HepG2 (cell line): Measurements from ENCODE around the gene FBXO48. TPM values are rescaled to one million over a fixed set of nuclear protein-coding genes. Genes with fewer than 3 reads are reported as not detected.

ENCODE experiments used
- ATAC-seq: fragments of 200-7000 bp; cut with Tn5 transposase; 3 replicates; pipeline ENCODE4 v1.9.1; 2020; ENCODE audit warnings: mild to moderate bottlenecking, moderate library complexity
- BruUV-seq: library from RNA; stranded (reverse); fragments of 400-500 nt; replicated peaks from 2 replicates; lab custom pipeline; 2021; lab: Mats Ljungman, UMichigan
- CTCF ChIA-PET: fragments of 300-600 bp; formaldehyde crosslinking; extraction: SDS; loops from one replicate; lab custom pipeline; 2021; ENCODE audit warnings: low total read pairs, inconsistent platforms, low intra/inter-chr PET ratio; lab: Yijun Ruan, JAX
- POLR2A ChIA-PET: fragments of 350-600 bp; sonication (Branson Sonifier 250); formaldehyde crosslinking; loops from one replicate; lab custom pipeline; 2020; ENCODE audit warnings: antibody characterized with exemption, inconsistent platforms; lab: Yijun Ruan, JAX
- DNase-seq: peaks from one replicate; pipeline ENCODE4 v3.0.0-alpha.2; 2015; ENCODE audit warnings: low spot score
- FAIRE-seq: peaks from 3 replicates; lab custom pipeline; 2011; peaks lifted over from hg19 to GRCh38; lab: Jason Lieb, UNC
- H2AFZ ChIP-seq: one replicate; pipeline ENCODE4 v1.6.1; 2011; ENCODE audit warnings: low read length, inconsistent platforms
- H3K27ac ChIP-seq: fragments of 300-600 bp; 3 replicates; pipeline ENCODE4 v1.8.0; 2011; ENCODE audit warnings: mixed run types, mild to moderate bottlenecking, mixed read lengths, low read length, inconsistent platforms; ENCODE audit not compliant: insufficient read depth; ENCODE audit errors: extremely low read length
- H3K27me3 ChIP-seq, 2 experiments: fragments of 200-600 bp in 1 of 2; 2 replicates in 1 of 2; 3 replicates in 1 of 2; pipeline versions ENCODE4 v1.6.0 to v1.8.0; 2011; ENCODE audit warnings: low read length in 2 of 2, mild to moderate bottlenecking in 2 of 2, moderate library complexity in 2 of 2, inconsistent platforms in 1 of 2; ENCODE audit not compliant: insufficient read depth in 2 of 2, control insufficient read depth in 1 of 2
- H3K36me3 ChIP-seq, 2 experiments: fragments of 200-600 bp in 1 of 2; replicated peaks in 1 of 2; 2 replicates in 1 of 2; 3 replicates in 1 of 2; pipeline versions ENCODE4 v1.5.1 to v1.8.0; 2011; ENCODE audit warnings: low read length in 2 of 2, inconsistent platforms in 1 of 2; ENCODE audit not compliant: insufficient read depth in 2 of 2, control insufficient read depth in 1 of 2
- H3K4me1 ChIP-seq: 2 replicates; pipeline ENCODE4 v1.5.1; 2012; ENCODE audit warnings: low read length, inconsistent platforms; ENCODE audit not compliant: insufficient read depth
- H3K4me2 ChIP-seq: 2 replicates; pipeline ENCODE4 v1.6.0; 2011; ENCODE audit warnings: low read depth, low read length, inconsistent platforms
- H3K4me3 ChIP-seq, 3 experiments: fragments of 200-600 bp in 1 of 3; sonication (generic), shearing (Covaris generic) in 1 of 3; replicated peaks in 1 of 3; 2 replicates each; pipeline ENCODE4 v1.5.1; 2011 to 2016; ENCODE audit warnings: low read length in 3 of 3, inconsistent platforms in 2 of 3, low read depth in 2 of 3, mild to moderate bottlenecking in 2 of 3, control low read depth in 1 of 3, mixed read lengths in 1 of 3; ENCODE audit not compliant: insufficient read depth in 1 of 3
- H3K79me2 ChIP-seq: one replicate; pipeline ENCODE4 v1.6.1; 2011; ENCODE audit warnings: low read length, inconsistent platforms; ENCODE audit not compliant: insufficient read depth
- H3K9ac ChIP-seq: 2 replicates; pipeline ENCODE4 v1.6.0; 2011; ENCODE audit warnings: mild to moderate bottlenecking, low read depth, low read length, inconsistent platforms; ENCODE audit not compliant: insufficient read depth
- H3K9me3 ChIP-seq: 2 replicates; pipeline ENCODE4 v1.5.1; 2012; ENCODE audit warnings: mild to moderate bottlenecking, low read length
- H4K20me1 ChIP-seq: 2 replicates; pipeline ENCODE4 v1.6.0; 2011; ENCODE audit warnings: inconsistent platforms, mild to moderate bottlenecking, low read length, moderate library complexity; ENCODE audit not compliant: insufficient read depth
- AGO2 ChIP-seq: fragments of 200-400 bp; formaldehyde crosslinking; optimal IDR thresholded peaks from 2 replicates; pipeline ENCODE3; 2017; ENCODE audit warnings: mild to moderate bottlenecking, low read depth, low read length, moderate library complexity
- AKAP8 ChIP-seq: sonication (generic); formaldehyde crosslinking; IDR thresholded peaks from 2 replicates; pipeline ENCODE4 v1.5.1; 2020; ENCODE audit warnings: mild to moderate bottlenecking, missing genetic modification reagents
- CEBPG ChIP-seq: IDR thresholded peaks from 2 replicates; pipeline ENCODE4 v1.6.1; 2016
- DMAP1 ChIP-seq: IDR thresholded peaks from 2 replicates; pipeline ENCODE4 v1.6.1; 2016
- ELF3 ChIP-seq: IDR thresholded peaks from 2 replicates; pipeline ENCODE4 v1.6.1; 2016; ENCODE audit warnings: missing genetic modification reagents, missing compliant biosample characterization
- KDM2A ChIP-seq: sonication (generic); formaldehyde crosslinking; IDR thresholded peaks from 2 replicates; pipeline ENCODE4 v1.4.0; 2020; ENCODE audit warnings: low read depth, missing genetic modification reagents, borderline replicate concordance
- MED1 ChIP-seq: sonication (generic); formaldehyde crosslinking; IDR thresholded peaks from 2 replicates; pipeline ENCODE4 v1.4.0; 2020; ENCODE audit warnings: missing genetic modification reagents
- MTERF4 ChIP-seq: sonication (generic); formaldehyde crosslinking; IDR thresholded peaks from 2 replicates; pipeline ENCODE4 v1.8.0; 2023; ENCODE audit warnings: mild to moderate bottlenecking, missing genetic modification reagents
- NPAS2 ChIP-seq: sonication (generic); formaldehyde crosslinking; IDR thresholded peaks from 2 replicates; pipeline ENCODE4 v1.8.0; 2022; ENCODE audit warnings: mild to moderate bottlenecking, missing genetic modification reagents, borderline replicate concordance
- NR1H2 ChIP-seq: sonication (generic); formaldehyde crosslinking; IDR thresholded peaks from 2 replicates; pipeline ENCODE4 v1.8.1; 2022; ENCODE audit warnings: low read depth, missing genetic modification reagents, borderline replicate concordance
- RXRA ChIP-seq: sonication (generic); formaldehyde crosslinking; IDR thresholded peaks from 2 replicates; pipeline ENCODE4 v1.5.1; 2020; ENCODE audit warnings: missing genetic modification reagents
- TRIM24 ChIP-seq: sonication (generic); formaldehyde crosslinking; IDR thresholded peaks from 2 replicates; pipeline ENCODE4 v1.8.0; 2022; ENCODE audit warnings: mild to moderate bottlenecking, missing genetic modification reagents
- WIZ ChIP-seq: sonication (generic); formaldehyde crosslinking; IDR thresholded peaks from 2 replicates; pipeline ENCODE4 v1.5.1; 2020; ENCODE audit warnings: mild to moderate bottlenecking, missing genetic modification reagents
- ZNF230 ChIP-seq: sonication (generic); formaldehyde crosslinking; IDR thresholded peaks from 2 replicates; pipeline ENCODE4 v1.4.0; 2020; ENCODE audit warnings: mild to moderate bottlenecking, missing genetic modification reagents
- ZNF34 ChIP-seq: sonication (generic); formaldehyde crosslinking; IDR thresholded peaks from 2 replicates; pipeline ENCODE4 v1.4.0; 2020; ENCODE audit warnings: mild to moderate bottlenecking, missing genetic modification reagents, borderline replicate concordance
- ZNF44 ChIP-seq: sonication (generic); formaldehyde crosslinking; IDR thresholded peaks from 2 replicates; pipeline ENCODE4 v1.5.1; 2020; ENCODE audit warnings: mild to moderate bottlenecking, missing genetic modification reagents
- ZNF512 ChIP-seq: sonication (generic); formaldehyde crosslinking; IDR thresholded peaks from 2 replicates; pipeline ENCODE4 v1.4.0; 2020; ENCODE audit warnings: mild to moderate bottlenecking, missing genetic modification reagents
- ZNF768 ChIP-seq: sonication (generic); formaldehyde crosslinking; IDR thresholded peaks from 2 replicates; pipeline ENCODE4 v1.4.0; 2020; ENCODE audit warnings: missing genetic modification reagents
- ZSCAN30 ChIP-seq: sonication (generic); formaldehyde crosslinking; IDR thresholded peaks from 2 replicates; pipeline ENCODE4 v1.5.0; 2020; ENCODE audit warnings: mild to moderate bottlenecking, missing genetic modification reagents
- WGBS: methylation state at CpG from one replicate; pipeline ENCODE4 v1.1.6; 2017; ENCODE audit warnings: low lambda C conversion rate; 5-methylcytosine and 5-hydroxymethylcytosine counted together
- in situ Hi-C: cut with HindIII; loops from 2 replicates; pipeline ENCODE4 v1.10.0; 2017; ENCODE audit warnings: low pct_unique_long_range_greater_than_20kb; ENCODE audit not compliant: extremely low pct_ligation_motif_present
- intact Hi-C: fragments of 100-400 bp; cut with micrococcal nuclease; formaldehyde crosslinking; loops from one replicate; pipeline ENCODE4 v1.10.0; 2022; ENCODE audit not compliant: unreplicated experiment
- polyA plus RNA-seq, 8 experiments: library from polyadenylated mRNA; depleted of rRNA in 3 of 8; stranded (reverse) in 7 of 8; unstranded in 1 of 8; fragments of >200 nt; fragmentation: Illumina TruSeq in 4 of 8; extraction: Trizol in 4 of 8; gene quantifications; 2 replicates each; pipeline versions ENCODE4 v1.2.1 to v1.2.3, GENCODE V29; 2011 to 2016; ENCODE audit warnings: low read depth in 4 of 8, missing spikeins in 1 of 8, mixed read lengths in 1 of 8; ENCODE audit not compliant: insufficient read depth in 1 of 8
- total RNA-seq, 5 experiments: library from RNA; depleted of rRNA; stranded (reverse); fragments of >200 nt; fragmentation: Illumina TruSeq; extraction: Trizol; gene quantifications; 2 replicates each; pipeline ENCODE4 v1.2.3, GENCODE V29; 2016; ENCODE audit warnings: low read depth in 1 of 5
- TF ChIP-seq, protein P1 (sequence below): IDR thresholded peaks from 2 replicates; pipeline ENCODE4 v1.6.1; 2016; ENCODE audit warnings: control low read depth

The FBXO48 gene
- total and polyA plus RNA-seq, 2 of the 13 experiments (the other 11 are each of a cell fraction or from before 2014, with no cell fraction given), result 0.42 to 1.1 TPM

GRCh38 chr2:68453761-68454360, 13.2 kb downstream of the FBXO48 start:
- no peak overlapping the region for H3K9ac ChIP-seq
- 23% methylated on average over 2 of the region's 2 CpGs for WGBS
- H2AFZ ChIP-seq, result no peak overlapping the region
- peaks cover 0 to 2% of the 10 kb centered on the region in 2 experiments; a peak in 1 of 5 replicates for H3K27me3 ChIP-seq
- no peaks in the 10 kb centered on the region for H3K4me1 ChIP-seq
- intact Hi-C loops, result no loop called here
- H3K36me3 ChIP-seq, result no peaks in the 10 kb centered on the region
- no peaks in the 10 kb centered on the region for H3K9me3 ChIP-seq
- CTCF ChIA-PET, result no interaction called here
- TF ChIP-seq ZNF768 (CRISPR knock-in tag) (no peak), ZSCAN30 (no peak), DMAP1 (CRISPR knock-in tag) (no peak), MTERF4 (CRISPR knock-in tag) (no peak), RXRA (CRISPR knock-in tag) (no peak), NR1H2 (no peak), ZNF44 (CRISPR knock-in tag) (no peak), ZNF512 (CRISPR knock-in tag) (no peak), NPAS2 (CRISPR knock-in tag) (no peak), ZNF230 (CRISPR knock-in tag) (no peak), CEBPG (CRISPR knock-in tag) (no peak), WIZ (CRISPR knock-in tag) (no peak), ZNF34 (no peak), AKAP8 (CRISPR knock-in tag) (no peak), TRIM24 (no peak), KDM2A (CRISPR knock-in tag) (no peak), AGO2 (no peak), MED1 (CRISPR knock-in tag) (no peak), ELF3 (CRISPR knock-in tag) (no peak)
- TF ChIP-seq, protein P1, sequence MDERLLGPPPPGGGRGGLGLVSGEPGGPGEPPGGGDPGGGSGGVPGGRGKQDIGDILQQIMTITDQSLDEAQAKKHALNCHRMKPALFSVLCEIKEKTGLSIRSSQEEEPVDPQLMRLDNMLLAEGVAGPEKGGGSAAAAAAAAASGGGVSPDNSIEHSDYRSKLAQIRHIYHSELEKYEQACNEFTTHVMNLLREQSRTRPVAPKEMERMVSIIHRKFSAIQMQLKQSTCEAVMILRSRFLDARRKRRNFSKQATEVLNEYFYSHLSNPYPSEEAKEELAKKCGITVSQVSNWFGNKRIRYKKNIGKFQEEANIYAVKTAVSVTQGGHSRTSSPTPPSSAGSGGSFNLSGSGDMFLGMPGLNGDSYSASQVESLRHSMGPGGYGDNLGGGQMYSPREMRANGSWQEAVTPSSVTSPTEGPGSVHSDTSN (CRISPR knock-in tag), result no peak
- H3K27ac ChIP-seq, result no peak overlapping the region
- FAIRE-seq (no peak), ATAC-seq (no peak), DNase-seq (no peak)
- no TSS peak for BruUV-seq
- no peaks in the 10 kb centered on the region for H3K79me2 ChIP-seq
- POLR2A ChIA-PET, result no interaction called here
- no peak overlapping the region for H3K4me3 ChIP-seq
- H3K4me2 ChIP-seq, result no peak overlapping the region
- H4K20me1 ChIP-seq, result no peaks in the 10 kb centered on the region; the same call in 1 of the 2 replicates
- in situ Hi-C loops, result no loop called here
